Measurements from ENCODE around the gene ELOVL7. TPM values are rescaled to one million over a fixed set of nuclear protein-coding genes. Genes with fewer than 3 reads are reported as not detected.
"Not testable (repeated sequence)": the region's sequence is repeated elsewhere in the genome, so short reads cannot be mapped to it uniquely, and the experiment has no call there.

The ELOVL7 gene
- total RNA-seq, 1 donor from 2014 or later: 0.34 TPM

GRCh38 chr5:60823574-60823973 is 20.5 kb downstream of the ELOVL7 start:
- Mint-ChIP-seq H3K27me3 (ENCODE audit: insufficient read depth) (no peaks in the 10 kb centered on the region), H3K36me3 (ENCODE audit: low read depth) (no peaks in the 10 kb centered on the region), H3K9me3 (no peaks in the 10 kb centered on the region), H3K27ac (no peak overlapping the region), H3K4me3 (no peak overlapping the region), H3K4me1 (ENCODE audit: low read depth) (peaks cover 15% of the 10 kb centered on the region)
- no peak for DNase-seq (ENCODE audit: low spot score)
- intact Hi-C loops (cut with micrococcal nuclease): loop anchor here (10.0 kb wide), 1 partner anchor 581 kb away; no protein-coding TSS in a partner anchor

DNA sequence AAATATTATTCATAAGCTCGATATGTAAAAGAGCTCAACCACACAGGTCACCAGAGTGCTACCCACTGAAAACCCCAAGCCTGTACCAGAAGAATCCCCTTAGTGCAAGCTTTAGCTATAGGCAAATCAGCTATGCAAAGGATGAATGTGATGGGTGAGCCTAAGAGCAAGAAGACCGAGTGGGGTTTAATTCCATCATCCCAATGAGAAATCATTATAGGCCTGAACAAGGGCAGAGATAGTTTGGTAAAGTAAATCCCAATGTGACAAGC is 21.8 kb downstream of the ELOVL7 start:
- Mint-ChIP-seq H3K9me3 (no peaks in the 10 kb centered on the region), H3K4me3 (no peak overlapping the region), H3K36me3 (ENCODE audit: low read depth) (no peaks in the 10 kb centered on the region), H3K27ac (no peak overlapping the region), H3K27me3 (ENCODE audit: insufficient read depth) (no peaks in the 10 kb centered on the region), H3K4me1 (ENCODE audit: low read depth) (peaks cover 6% of the 10 kb centered on the region)
- intact Hi-C loops (cut with micrococcal nuclease): loop anchor here (10.0 kb wide), 1 partner anchor 583 kb away; no protein-coding TSS in a partner anchor
- no peak for DNase-seq (ENCODE audit: low spot score)

- Mint-ChIP-seq H3K4me1 (ENCODE audit: low read depth) (peaks cover 4% of the 10 kb centered on the region), H3K9me3 (no peaks in the 10 kb centered on the region), H3K36me3 (ENCODE audit: low read depth) (no peaks in the 10 kb centered on the region), H3K4me3 (no peak overlapping the region), H3K27ac (no peak overlapping the region), H3K27me3 (ENCODE audit: insufficient read depth) (no peaks in the 10 kb centered on the region)
- no peak for DNase-seq (ENCODE audit: low spot score)
- intact Hi-C loops (cut with micrococcal nuclease): loop anchor here (10.0 kb wide), 1 partner anchor 583 kb away; no protein-coding TSS in a partner anchor
Observed at GRCh38 chr5:60821488-60822284, 22.4 kb downstream of the ELOVL7 start.

DNA sequence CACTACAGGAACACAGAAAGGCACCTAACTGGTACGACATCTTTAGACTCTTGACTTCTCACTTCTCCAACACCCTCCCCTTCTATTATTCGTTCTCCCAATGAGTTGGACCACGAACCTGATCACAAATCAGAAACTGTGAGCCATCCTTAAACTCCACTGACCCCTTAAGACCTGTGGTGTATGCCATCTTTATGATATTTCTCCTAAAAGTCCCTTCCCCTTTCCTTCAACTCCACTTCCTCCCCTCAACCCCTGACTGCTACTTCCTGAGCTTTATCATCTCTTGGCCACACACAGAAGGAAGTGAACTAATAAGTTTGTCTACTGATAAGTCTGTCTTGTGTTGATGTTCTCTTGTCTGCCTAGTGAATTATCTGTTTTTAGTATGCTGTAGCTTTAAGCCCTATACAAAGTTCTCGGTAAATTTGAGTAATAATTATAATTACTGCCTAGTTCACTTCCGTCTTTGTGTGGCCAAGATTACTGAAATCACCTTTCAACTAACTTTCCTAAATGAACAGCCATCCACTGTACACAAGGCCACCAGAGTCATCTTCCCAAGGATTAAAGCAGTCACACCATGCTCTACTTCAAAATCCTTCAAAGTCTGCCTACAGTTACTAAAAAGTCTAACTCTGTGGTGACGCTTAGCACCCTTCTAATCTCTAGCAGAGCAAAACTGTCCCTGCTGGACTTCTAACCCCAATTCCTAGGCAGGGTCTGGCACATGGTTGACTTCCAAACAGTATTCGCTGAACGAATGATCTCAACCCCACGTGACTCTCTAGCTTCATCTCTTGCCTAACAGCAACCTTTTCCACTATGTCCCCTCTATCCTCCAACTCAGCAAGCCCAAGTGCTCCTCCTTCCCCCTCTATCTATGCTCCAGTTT is 23.2 kb downstream of the ELOVL7 start:
- H3K9me3 Mint-ChIP-seq: no peaks in the 10 kb centered on the region
- H3K4me3 Mint-ChIP-seq: no peak overlapping the region
- no peaks in the 10 kb centered on the region for H3K4me1 Mint-ChIP-seq (ENCODE audit: low read depth)
- intact Hi-C loops (cut with micrococcal nuclease): loop anchor here (10.0 kb wide), 1 partner anchor 584 kb away; no protein-coding TSS in a partner anchor
- DNase-seq (ENCODE audit: low spot score): no peak
- no peaks in the 10 kb centered on the region for H3K36me3 Mint-ChIP-seq (ENCODE audit: low read depth)
- no peaks in the 10 kb centered on the region for H3K27me3 Mint-ChIP-seq (ENCODE audit: insufficient read depth)
- no peak overlapping the region for H3K27ac Mint-ChIP-seq

DNA sequence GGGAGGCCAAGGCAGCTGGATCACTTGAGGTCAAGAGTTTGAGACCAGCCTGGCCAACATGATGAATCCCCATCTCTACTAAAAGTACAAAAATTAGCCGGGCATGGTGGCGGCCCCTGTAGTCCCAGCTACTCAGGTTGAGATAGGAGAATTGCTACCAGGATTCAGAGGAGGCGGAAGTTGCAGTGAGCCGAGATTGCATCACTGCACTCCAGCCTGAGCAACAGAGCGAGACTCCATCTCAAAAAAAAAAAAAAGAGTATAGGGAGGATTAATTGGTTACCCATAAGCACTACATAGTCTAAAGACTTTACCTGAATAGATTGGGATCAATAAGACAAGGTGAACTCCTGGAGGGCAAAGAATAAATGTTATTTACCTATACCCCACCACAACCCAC is 27.9 kb downstream of the ELOVL7 start:
- H3K36me3 Mint-ChIP-seq (ENCODE audit: low read depth); H3K27me3 Mint-ChIP-seq (ENCODE audit: insufficient read depth); intact Hi-C loops (cut with micrococcal nuclease); H3K4me3 Mint-ChIP-seq; H3K27ac Mint-ChIP-seq; DNase-seq (ENCODE audit: low spot score); H3K4me1 Mint-ChIP-seq (ENCODE audit: low read depth); H3K9me3 Mint-ChIP-seq: not testable (repeated sequence)

DNA sequence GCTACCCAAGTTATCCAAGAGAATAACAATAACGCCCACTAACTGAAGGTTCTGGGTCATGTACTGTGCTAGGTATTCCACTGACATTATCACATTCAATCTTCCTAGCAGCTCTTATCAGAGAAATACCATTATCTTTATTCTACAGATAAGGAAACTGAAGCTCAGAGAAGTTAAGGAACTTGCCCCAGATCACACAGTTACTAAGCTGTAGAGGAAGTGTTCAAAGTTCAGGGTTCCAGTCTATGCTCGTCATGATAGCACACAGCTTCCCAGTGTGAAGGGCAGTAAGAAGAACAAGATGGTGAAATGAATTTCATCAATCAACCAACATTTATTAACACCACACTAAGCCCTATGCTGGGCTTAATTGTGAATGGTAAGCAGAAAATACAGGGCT is 29.6 kb downstream of the ELOVL7 start:
- Mint-ChIP-seq H3K36me3 (ENCODE audit: low read depth) (no peaks in the 10 kb centered on the region), H3K4me3 (no peak overlapping the region), H3K9me3 (no peaks in the 10 kb centered on the region), H3K27ac (no peak overlapping the region), H3K27me3 (ENCODE audit: insufficient read depth) (peaks cover 3% of the 10 kb centered on the region), H3K4me1 (ENCODE audit: low read depth) (no peaks in the 10 kb centered on the region)
- intact Hi-C loops (cut with micrococcal nuclease): no loop called here
- no peak for DNase-seq (ENCODE audit: low spot score)

GRCh38 chr5:60812426-60812825 is 31.6 kb downstream of the ELOVL7 start:
- DNase-seq (ENCODE audit: low spot score): no peak
- Mint-ChIP-seq H3K4me3 (no peak overlapping the region), H3K36me3 (ENCODE audit: low read depth) (no peaks in the 10 kb centered on the region), H3K9me3 (no peaks in the 10 kb centered on the region), H3K27ac (no peak overlapping the region), H3K27me3 (ENCODE audit: insufficient read depth) (peaks cover 10% of the 10 kb centered on the region), H3K4me1 (ENCODE audit: low read depth) (no peaks in the 10 kb centered on the region)
- intact Hi-C loops (cut with micrococcal nuclease): no loop called here

DNA sequence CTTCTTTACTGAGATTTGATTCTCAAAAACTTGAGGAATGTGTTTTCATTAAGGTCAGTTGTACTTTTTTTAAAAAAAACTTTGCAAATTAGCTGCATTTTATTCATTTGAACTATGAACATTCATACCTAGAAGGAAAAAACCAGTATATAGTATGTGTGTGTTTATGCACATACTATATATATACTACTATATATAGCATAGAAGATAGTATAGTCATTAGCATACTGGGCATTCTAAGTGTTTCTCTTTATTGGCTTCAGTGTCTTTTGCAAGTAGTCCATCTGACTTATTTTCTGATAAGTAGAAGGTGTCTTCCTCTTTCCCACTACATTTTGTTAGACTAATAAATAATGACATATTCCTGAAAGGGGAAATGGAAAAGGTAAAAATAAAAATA is 33.0 kb downstream of the ELOVL7 start:
- Mint-ChIP-seq H3K9me3 (no peaks in the 10 kb centered on the region), H3K4me1 (ENCODE audit: low read depth) (no peaks in the 10 kb centered on the region), H3K27me3 (ENCODE audit: insufficient read depth) (peaks cover 12% of the 10 kb centered on the region), H3K4me3 (no peak overlapping the region), H3K27ac (no peak overlapping the region), H3K36me3 (ENCODE audit: low read depth) (no peaks in the 10 kb centered on the region)
- DNase-seq (ENCODE audit: low spot score): no peak
- intact Hi-C loops (cut with micrococcal nuclease): no loop called here

GRCh38 chr5:60810438-60811085 is 33.5 kb downstream of the ELOVL7 start:
- Mint-ChIP-seq H3K4me3 (no peak overlapping the region), H3K27ac (no peak overlapping the region), H3K27me3 (ENCODE audit: insufficient read depth) (peaks cover 12% of the 10 kb centered on the region), H3K36me3 (ENCODE audit: low read depth) (no peaks in the 10 kb centered on the region), H3K4me1 (ENCODE audit: low read depth) (no peaks in the 10 kb centered on the region), H3K9me3 (no peaks in the 10 kb centered on the region)
- DNase-seq (ENCODE audit: low spot score): no peak
- intact Hi-C loops (cut with micrococcal nuclease): no loop called here

- Mint-ChIP-seq H3K36me3 (ENCODE audit: low read depth) (no peaks in the 10 kb centered on the region), H3K27ac (no peak overlapping the region), H3K9me3 (no peaks in the 10 kb centered on the region), H3K4me3 (no peak overlapping the region), H3K4me1 (ENCODE audit: low read depth) (no peaks in the 10 kb centered on the region), H3K27me3 (ENCODE audit: insufficient read depth) (peaks cover 12% of the 10 kb centered on the region)
- intact Hi-C loops (cut with micrococcal nuclease): no loop called here
- no peak for DNase-seq (ENCODE audit: low spot score)
Observed at GRCh38 chr5:60809891-60810425, 34.1 kb downstream of the ELOVL7 start.

- intact Hi-C loops (cut with micrococcal nuclease): no loop called here
- H3K4me1 Mint-ChIP-seq (ENCODE audit: low read depth): no peaks in the 10 kb centered on the region
- H3K4me3 Mint-ChIP-seq: no peak overlapping the region
- peaks cover 9% of the 10 kb centered on the region for H3K27me3 Mint-ChIP-seq (ENCODE audit: insufficient read depth)
- no peak overlapping the region for H3K27ac Mint-ChIP-seq
- H3K9me3 Mint-ChIP-seq: no peaks in the 10 kb centered on the region
- H3K36me3 Mint-ChIP-seq (ENCODE audit: low read depth): no peaks in the 10 kb centered on the region
- no peak for DNase-seq (ENCODE audit: low spot score)
Observed at GRCh38 chr5:60806591-60807243, 37.4 kb downstream of the ELOVL7 start.

DNA sequence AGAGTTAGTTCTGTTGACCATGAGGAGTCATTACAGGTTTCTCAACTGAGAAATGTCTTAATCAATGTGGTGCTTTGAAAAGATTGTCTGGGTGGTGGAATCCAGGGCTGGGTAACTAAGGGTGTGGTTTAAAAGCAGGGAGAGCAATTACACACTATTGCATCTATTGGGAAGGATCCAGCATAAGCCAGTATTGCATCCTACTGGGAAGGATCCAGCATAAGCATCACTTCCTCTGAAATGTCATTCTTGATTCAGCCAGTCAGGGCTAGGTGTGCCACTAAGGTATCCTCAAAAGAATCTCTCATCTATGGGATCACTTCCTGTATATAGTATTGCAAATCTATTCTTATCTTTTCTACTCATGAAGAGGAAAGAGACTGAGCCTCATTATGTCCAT is 38.6 kb downstream of the ELOVL7 start:
- intact Hi-C loops (cut with micrococcal nuclease): no loop called here
- Mint-ChIP-seq H3K27me3 (ENCODE audit: insufficient read depth) (peaks cover 9% of the 10 kb centered on the region), H3K4me1 (ENCODE audit: low read depth) (no peaks in the 10 kb centered on the region), H3K27ac (no peak overlapping the region), H3K9me3 (no peaks in the 10 kb centered on the region), H3K4me3 (no peak overlapping the region), H3K36me3 (ENCODE audit: low read depth) (no peaks in the 10 kb centered on the region)
- DNase-seq (ENCODE audit: low spot score): no peak

All from activated T-helper 1 cell treated with anti-CD3 and anti-CD28 coated beads, Interleukin-12 subunit alpha, Interleukin-12 subunit beta, Interleukin-2, Interleukin-4 antibody, amounts not matched to agents 30 ng/mL and 10 ng/mL and 1 ng/mL, durations not matched to agents 14 hours and 24 hours and 36 hours (primary cell).